Posterior vena cava (tissue), 2 donors: ENCODE results near the gene PIAS4. TPM values are rescaled to one million over a fixed set of nuclear protein-coding genes. Genes with fewer than 3 reads are reported as not detected.
A peak's percentile ranks its signal among the peaks of the same experiment; 100 is the strongest.
"Not testable (repeated sequence)": the region's sequence is repeated elsewhere in the genome, so short reads cannot be mapped to it uniquely, and the experiment has no call there.

Experiments used
- DNase-seq: peaks from one replicate; pipeline ENCODE4 v3.0.0-alpha.2; 2020; ENCODE audit warnings: low spot score
- intact Hi-C, 2 donors: fragments of 100-400 bp; cut with DNase I; formaldehyde crosslinking; loops; one replicate each; pipeline versions ENCODE4 v1.14.1 to v1.14.2; 2022 to 2023
- total RNA-seq, 2 donors: library from RNA; stranded (reverse); fragmentation: NEBNext Ultra II Directional; extraction: Animal tissue kit (Norgen Biotek cat#: 25700); gene quantifications; one replicate each; pipeline ENCODE4 v1.2.1, GENCODE V29; 2021
- donor health status: DM: yes; HTN: yes; CAD: no.
- donor health status: DM: yes; HTN: yes; CAD: no.

PIAS4 gene
- total RNA-seq, 2 donors from 2014 or later = 14.4 to 16.1 TPM

DNA sequence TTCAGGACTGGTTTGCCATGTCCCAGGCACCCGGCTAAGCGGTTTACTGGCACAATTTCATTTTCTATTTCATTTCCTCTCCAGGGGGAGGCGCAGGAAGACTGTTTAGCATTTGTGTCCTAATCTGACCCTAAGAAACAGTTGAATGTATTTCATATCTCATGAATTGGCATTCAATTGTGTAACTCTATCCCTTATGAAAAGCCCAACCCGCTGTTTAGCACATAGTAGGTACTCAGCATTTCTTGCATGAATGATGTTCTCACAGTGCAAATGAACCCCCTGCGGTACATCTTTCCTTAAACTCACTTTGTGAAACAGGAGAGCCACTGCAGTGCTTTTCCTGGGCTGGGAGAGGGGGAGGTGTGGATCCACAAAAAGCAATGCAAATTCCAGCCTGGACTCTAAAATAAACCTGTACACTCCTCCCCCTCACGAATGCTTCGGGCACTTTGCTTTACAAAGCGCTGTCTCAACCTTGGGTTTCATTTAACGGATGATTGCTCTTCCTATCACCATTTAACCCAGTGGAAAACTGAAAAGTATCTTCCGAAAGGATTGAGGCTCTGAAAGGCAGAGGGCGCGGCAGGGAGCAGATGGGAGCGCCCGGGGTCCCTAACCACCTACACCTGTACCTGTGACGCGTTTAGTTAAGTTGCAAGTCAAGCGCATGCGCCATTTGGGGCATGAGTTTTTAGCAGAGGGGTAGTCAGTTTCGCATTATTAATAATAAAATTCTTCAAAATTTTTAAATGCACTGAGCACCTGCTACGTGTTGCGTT lies 21.1 kb upstream of the PIAS4 start:
- no peak for DNase-seq
- intact Hi-C loops = loop anchor here (5.0 to 10.0 kb wide), 2 partner anchors 216 to 218 kb away; no protein-coding TSS in a partner anchor

DNA sequence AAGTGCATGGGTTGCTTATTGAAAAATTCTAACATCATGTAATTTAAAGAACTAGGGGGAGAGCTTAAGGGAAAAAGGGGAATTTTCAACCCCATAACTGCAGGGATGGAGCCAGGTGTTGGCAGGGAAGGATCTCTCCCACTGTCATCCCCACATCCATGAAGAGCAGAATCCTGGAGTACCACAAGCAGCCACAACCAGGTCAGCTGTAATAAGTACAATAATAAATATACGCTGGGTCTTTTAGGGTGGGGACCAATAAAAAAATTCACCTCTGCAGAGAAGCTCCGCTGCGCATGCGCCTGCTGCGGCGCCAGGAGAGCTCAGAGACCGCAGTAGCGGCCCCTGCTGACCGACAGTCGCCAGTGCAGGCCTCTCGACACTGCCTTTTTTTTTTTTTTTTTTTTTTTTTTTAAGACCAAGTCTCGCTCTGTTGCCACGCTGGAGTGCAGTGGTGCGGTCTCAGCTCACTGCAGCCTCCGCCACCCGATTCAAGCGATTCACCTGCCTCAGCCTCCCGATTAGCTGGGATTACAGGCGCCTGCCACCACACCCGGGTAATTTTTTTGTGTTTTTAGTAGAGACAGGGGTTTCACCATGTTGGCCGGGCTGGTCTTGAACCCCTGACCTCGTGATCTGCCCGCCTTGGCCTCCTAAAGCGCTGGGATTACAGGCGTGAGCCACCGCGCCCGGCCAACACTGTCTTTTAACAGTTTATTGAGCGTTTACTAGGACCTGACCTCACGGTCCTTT lies 19.7 kb upstream of the PIAS4 start:
- DNase-seq = peak; percentile 96
- intact Hi-C loops = loop anchor here (5.0 to 10.0 kb wide), 2 partner anchors 215 to 217 kb away; no protein-coding TSS in a partner anchor

DNA sequence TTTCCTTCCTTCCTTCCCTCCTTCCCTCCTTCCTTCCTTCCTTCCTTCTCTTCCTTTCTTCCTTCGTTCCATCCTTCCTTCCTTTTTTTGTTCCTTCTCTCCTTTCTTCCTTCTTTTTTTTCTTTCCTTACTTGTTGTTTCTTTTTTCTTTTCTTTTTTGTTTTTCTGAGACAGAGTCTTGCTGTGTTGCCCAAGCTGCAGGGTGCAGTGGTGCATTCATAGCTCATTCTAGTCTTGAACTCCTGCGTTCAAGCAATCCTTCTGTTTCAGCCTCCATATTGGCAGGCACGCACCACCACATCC lies 16.8 kb upstream of the PIAS4 start:
- intact Hi-C loops = no loop called here

DNA sequence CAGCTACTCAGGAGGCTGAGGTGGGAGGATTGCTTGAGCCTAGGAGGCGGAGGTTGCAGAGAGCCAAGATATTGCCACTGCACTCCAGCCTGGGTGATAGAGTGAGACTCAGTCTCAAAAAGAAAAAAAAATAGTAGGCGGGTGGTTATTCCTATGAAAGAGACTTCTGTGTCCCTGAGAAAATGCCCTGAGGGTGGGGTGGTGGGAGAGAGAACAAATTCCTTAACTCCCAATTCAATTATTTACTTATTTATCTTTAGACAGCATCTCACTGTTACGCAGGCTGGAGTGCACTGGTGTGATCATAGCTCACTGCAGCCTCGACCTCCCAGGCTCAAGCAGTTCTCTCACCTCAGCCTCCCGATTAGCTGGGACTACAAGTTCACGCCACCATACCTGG lies 11.9 kb upstream of the PIAS4 start:
- intact Hi-C loops = no loop called here

More for the DNA sequence above, 16.8 kb upstream of the PIAS4 start:
- DNase-seq = no peak

DNA sequence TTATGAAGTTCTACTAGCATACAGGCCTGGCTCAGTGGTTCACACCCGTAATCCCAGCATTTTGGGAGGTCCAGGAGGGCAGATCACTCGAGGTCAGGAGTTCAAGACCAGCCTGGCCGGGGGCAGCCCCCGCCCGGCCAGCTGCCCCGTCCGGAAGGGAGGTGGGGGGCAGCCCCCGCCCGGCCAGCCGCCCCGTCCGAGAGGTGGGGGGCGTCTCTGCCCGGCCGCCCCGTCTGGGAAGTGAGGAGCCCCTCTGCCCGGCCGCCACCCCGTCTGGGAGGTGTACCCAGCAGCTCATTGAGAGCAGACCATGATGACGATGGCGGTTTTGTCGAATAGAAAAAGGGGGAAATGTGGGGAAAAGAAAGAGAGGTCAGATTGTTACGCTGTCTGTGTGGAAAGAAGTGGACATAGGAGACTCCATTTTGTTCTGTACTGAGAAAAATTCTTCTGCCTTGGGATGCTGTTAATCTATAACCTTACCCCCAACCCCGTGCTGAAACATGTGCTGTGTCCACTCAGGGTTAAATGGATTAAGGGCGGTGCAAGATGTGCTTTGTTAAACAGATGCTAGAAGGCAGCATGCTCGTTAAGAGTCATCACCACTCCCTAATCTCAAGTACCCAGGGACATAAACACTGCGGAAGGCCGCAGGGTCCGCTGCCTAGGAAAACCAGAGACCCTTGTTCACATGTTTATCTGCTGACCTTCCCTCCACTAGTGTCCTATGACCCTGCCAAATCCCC lies 8.7 kb upstream of the PIAS4 start:
- intact Hi-C loops, DNase-seq: not testable (repeated sequence)

More for the DNA sequence above, 11.9 kb upstream of the PIAS4 start:
- DNase-seq = no peak

DNA sequence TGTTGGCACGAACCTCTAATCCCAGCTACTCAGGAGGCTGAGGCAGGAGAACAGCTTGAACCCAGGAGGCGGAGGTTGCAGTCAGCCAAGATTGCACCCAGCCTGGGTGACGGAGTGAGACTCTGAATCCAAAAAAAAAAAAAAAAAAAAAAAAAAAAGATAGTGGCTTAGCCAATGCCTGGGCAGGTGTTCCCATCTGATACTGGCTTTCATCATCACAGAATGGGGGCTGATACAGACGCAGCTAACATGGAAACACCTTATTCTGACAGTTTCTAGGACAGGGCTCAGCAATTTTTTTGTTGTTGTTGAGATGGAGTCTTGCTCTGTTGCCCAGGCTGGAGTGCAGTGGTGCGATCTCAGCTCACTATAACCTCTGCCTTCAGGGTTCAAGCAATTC lies 6.7 kb upstream of the PIAS4 start:
- intact Hi-C loops, DNase-seq: not testable (repeated sequence)

DNA sequence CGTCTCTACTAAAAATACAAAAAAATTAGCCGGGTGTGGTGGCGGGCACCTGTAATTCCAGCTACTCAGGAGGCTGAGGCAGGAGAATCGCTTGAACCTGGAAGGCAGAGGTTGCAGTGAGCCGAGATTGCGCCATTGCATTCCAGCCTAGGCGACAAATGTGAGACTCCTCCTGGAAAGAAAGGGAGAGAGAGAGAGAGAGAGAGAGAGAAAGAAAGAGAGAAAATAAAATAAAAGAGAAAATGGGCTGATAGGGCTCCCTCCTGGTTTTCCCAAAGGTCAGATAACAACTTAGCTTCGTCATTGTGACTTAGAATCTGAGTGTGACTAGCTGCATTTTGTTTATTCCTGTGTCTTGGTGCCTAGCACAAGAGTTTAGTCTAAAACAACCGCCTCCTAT lies 2.1 kb upstream of the PIAS4 start:
- intact Hi-C loops, DNase-seq: not testable (repeated sequence)

DNA sequence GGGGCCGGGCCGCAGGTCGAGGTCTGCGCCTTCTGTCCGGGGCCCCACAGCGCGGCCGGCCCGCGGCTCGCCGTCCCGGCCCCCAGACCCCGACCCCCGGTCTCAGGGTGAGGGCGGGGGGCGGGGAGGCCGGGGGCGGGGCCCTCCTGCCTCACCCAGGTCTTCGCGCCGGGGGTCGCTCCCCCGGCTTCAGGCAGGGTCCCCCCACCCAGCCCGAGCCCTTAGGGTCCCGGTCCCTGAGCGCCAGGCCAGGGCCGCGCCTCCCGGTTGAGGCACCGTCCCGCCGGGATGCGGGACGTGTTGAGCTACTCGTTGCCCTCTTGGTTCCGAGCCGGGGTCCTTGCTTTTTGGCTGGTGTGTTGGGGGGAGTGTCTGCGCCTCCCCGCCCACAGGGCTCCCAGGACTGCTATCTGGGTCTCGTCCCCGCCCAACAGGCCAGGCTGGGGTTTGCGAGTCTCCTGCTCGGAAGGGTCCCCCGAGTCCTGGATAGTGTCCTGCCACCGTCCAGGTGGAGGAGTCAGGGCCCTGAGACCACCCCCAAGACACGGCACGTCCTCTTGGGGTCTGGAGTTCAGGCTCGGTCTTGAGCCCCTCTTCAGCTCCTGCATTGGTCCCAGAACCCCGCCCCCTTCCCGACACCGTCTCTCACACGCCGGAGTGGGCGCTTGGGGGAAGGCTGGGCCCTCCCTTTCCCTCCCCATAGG lies 452 bp downstream of the PIAS4 start:
- intact Hi-C loops = no loop called here
- DNase-seq = no peak

DNA sequence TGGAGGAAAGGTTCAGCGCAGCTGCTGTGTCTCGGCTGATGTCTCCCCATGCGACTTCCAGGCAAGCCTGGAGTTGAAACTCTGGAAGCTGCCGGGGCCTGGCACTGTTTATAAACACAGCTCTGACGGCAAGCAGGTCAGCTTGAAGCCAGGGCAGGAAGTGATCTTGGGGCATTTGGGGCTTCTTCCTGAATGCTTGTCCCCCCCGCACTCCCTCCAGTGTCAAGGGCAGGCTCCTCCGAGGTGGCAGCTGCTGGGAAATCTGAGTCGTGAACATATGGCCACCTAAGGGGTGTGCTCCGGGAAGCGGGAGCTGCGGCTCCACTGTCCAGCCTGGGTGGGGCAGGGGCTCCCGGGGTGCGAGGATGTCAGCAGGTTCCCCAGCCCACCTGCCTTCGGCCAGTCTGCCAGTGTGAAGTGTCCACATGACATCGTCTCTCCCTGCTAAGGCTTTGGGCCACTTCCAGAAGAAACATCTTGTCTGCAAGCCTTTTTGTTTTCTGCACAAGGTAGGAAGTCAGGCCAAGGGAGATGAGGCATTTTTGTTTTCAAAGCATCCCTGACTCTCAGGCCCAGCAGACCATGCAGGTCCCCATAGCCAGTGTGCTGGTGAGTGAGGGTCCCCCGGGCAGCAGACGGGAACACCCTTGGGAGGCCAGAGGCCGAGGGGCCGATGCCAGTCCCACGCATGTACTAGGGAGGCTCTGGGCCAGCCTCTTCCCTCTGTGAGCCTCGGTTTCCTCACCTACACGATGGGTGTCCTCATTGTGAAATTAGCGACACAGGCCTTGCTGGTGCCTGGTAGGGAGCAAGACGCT lies 2.7 kb downstream of the PIAS4 start:
- intact Hi-C loops = no loop called here
- DNase-seq = no peak

DNA sequence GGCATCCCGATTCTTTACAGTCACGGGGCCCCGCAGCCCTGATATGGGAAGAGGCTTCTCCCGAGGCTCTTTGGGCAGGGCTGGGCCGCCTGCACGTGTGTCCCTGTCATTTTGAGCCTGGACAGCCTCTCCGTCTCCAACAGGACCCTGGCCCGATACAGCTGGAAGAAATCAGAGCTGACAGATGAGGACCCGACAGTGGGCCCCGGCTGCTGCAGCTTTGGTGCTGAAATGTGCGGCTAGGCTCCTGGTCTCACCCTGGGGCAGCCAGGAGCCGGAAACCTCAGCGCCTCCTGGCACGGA lies 3.2 kb downstream of the PIAS4 start:
- intact Hi-C loops = no loop called here
- DNase-seq = no peak

DNA sequence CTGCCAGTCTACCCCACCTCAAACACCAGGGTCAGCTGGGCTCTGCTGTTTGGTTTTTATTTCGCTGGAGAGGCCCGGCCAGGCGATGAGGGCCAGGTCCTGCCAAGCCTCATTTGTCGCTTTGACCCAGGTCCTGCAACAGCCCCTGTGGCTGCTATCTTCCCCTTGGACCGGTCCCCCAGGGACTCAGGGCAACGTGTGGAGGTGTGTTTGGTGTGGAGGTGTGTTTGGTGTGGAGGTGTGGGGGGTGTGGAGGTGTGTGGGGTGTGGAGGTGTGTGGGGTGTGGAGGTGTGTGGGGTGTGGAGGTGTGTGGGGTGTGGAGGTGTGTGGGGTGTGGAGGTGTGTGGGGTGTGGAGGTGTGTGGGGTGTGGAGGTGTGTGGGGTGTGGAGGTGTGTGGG lies 3.9 kb downstream of the PIAS4 start:
- intact Hi-C loops, DNase-seq: not testable (repeated sequence)

DNA sequence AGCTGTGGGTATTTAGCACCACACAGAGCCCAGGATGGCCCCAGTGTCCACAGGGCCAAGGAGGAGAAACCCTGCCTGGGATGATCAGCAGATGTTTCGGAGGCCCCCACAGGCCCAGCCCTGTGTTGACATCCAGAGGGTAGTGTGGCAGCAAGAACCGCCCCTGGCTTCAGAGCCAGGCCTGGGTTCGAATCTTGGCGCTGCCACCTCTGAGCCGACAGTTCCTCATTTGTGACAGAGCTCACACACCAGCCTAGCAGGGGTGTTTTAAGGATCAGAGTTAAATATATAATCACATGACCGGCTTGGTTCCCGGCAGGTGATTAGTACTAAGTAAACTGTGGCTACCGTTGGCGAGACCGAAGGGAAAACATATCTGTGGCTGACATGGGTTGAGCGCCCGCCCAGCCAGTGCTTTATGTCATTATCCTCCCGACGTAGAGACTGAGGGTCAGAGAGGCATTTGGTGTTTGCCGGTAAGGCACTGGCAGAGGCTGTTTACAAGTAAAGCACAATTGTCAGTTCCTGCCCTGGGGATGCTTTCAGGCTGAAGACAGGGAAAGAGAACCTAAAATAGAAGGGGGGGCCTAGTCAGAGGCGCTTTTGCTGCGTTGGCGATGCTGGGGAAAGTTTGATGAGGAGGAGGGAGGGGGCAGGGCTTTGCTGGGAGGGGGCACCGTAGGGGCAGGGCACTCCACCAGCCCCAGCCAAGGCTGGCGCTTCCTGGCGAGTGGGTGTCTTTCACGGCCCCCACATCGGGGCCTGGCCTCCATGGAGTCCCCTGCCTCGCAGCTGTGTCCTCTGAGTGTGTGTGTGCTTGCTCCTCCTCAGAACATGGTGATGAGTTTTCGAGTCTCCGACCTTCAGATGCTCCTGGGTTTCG lies 4.8 kb downstream of the PIAS4 start:
- intact Hi-C loops = no loop called here
- DNase-seq = no peak

DNA sequence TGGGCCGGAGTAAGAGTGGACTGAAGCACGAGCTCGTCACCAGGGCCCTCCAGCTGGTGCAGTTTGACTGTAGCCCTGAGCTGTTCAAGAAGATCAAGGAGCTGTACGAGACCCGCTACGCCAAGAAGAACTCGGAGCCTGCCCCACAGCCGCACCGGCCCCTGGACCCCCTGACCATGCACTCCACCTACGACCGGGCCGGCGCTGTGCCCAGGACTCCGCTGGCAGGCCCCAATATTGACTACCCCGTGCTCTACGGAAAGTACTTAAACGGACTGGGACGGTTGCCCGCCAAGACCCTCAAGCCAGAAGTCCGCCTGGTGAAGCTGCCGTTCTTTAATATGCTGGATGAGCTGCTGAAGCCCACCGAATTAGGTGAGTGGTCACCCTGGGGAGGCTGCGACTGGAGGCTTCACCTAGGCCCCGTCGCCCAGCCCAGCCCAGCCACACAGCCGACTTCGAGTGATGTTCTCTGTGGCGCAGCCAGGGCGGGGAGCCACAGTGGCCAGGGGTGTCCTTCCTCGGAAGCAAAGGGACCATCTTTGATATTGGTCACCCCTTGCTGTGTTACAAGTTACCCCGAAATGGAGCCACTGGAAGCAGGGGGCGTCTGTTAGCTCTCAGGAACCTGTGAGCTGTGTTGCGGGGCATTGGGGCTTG lies 5.6 kb downstream of the PIAS4 start:
- no peak for DNase-seq
- intact Hi-C loops = no loop called here

DNA sequence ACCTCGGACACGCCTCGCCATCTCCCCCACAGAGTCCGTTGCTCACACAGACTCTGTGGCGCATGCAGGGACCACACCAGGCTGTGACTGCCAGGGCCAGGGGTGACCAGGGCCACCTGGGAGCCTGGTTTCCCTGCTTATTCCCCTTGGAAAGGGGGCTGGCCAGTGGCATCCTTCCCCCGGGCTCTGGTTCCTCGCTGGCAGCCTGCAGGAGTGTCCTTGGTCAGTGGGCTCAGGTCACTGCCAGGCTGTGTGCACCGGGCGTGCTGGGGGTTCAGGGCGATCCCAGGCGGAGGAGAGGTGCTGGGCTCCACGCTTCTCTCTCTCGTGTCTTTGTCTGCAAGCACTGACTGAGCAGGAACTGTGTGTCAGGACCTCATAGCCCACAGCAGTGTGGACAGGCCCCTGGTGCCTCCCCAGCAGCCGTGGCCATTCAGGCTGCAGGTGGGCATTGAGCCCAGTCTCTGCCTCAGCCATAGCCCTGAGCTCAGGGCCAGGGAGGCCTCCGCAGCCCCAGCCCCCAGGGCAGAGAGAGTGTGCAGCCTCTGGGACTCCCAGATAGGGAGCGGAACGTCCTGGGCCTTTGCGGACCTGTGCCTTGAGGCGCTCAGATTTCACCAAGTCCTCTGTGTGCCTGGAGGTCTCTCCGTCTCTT lies 6.5 kb downstream of the PIAS4 start:
- no peak for DNase-seq
- intact Hi-C loops = no loop called here

DNA sequence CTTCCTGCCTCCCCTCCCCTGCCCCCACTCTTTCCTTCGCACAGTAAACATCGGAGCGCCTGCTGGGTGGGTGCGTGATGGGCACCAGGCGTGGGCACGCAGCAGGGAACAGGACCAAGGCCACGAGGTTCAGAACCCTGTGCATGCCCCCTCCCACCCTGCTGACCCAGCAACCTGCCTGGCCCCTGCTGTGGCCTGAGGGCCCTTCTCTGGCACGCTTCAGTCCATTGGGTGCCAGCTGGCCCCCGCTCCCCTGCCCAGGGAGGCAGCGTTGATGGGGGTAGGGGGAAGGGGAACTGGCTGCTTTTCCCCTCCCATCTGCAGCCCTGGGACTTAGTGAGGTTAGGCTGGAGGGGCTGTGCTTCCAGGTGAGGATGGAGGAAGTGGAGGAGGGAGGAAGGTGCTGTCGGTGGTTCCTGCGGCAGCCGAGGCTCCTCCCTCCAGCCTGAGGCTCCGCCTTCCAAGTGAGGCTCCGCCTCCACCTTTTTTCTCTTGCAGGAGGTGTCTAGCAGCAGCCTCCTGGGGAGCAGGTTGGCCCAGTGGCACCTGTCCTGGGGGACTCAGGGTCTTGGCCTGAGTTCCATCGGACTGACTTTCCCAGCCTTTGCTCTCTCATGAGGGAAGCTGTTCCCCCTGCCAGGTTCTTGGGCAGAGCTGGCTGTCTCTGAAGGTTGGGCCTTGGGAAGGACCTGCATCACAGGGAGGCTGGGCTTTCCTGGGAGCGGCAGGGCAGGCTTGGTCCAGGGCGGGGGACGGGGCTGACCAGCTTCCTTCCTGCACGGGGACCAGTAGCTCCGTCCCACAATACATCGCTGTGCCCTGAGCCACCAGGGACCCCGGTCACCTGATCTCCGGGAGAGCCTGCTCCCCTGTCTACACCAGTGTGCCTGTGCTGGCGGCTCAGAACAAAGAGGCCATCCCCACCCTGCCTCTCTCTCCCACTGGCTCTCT lies 7.3 kb downstream of the PIAS4 start:
- DNase-seq = no peak
- intact Hi-C loops = no loop called here
